Progenitor cell of endocrine pancreas (in vitro differentiated cells): ENCODE measurements around the gene DOK7. TPM values are rescaled to one million over a fixed set of nuclear protein-coding genes. Genes with fewer than 3 reads are reported as not detected.

Experiments
- DNase-seq: peaks from one replicate; pipeline ENCODE4 v3.0.0; 2021; ENCODE audit warnings: low spot score; ENCODE audit not compliant: unreplicated experiment
- H3K27ac Mint-ChIP-seq: 2 replicates; pipeline ENCODE4 v1.8.0; 2021; ENCODE audit warnings: mild to moderate bottlenecking, moderate library complexity, mixed read lengths
- H3K27me3 Mint-ChIP-seq: 2 replicates; pipeline ENCODE4 v1.8.0; 2021; ENCODE audit warnings: mixed read lengths
- H3K36me3 Mint-ChIP-seq: 2 replicates; pipeline ENCODE4 v1.8.0; 2022; ENCODE audit warnings: mixed read lengths; ENCODE audit not compliant: insufficient read depth
- H3K4me1 Mint-ChIP-seq: 2 replicates; pipeline ENCODE4 v1.8.0; 2021; ENCODE audit warnings: low read depth, mixed read lengths
- H3K4me3 Mint-ChIP-seq: 2 replicates; pipeline ENCODE4 v1.8.0; 2021; ENCODE audit warnings: low read depth, mild to moderate bottlenecking, moderate library complexity, mixed read lengths
- H3K9me3 Mint-ChIP-seq: 2 replicates; pipeline ENCODE4 v1.8.0; 2021; ENCODE audit warnings: low read depth, mixed read lengths
- CTCF ChIP-seq: fragments of 200-600 bp; sonication (generic); IDR thresholded peaks from one replicate; pipeline ENCODE4 v1.5.0; 2021; ENCODE audit warnings: antibody characterized with exemption, mild to moderate bottlenecking; ENCODE audit not compliant: unreplicated experiment
- total RNA-seq: library from RNA; stranded (reverse); gene quantifications from 2 replicates; pipeline ENCODE4 v1.2.1, GENCODE V29; 2021

The DOK7 gene
- total RNA-seq, 1 donor from 2014 or later: not detected

- TF ChIP-seq CTCF: no peak
- Mint-ChIP-seq H3K9me3 (no peaks in the 10 kb centered on the region), H3K27me3 (peaks cover 9% of the 10 kb centered on the region), H3K36me3 (peaks cover 2% of the 10 kb centered on the region), H3K4me1 (peaks cover 15% of the 10 kb centered on the region), H3K27ac (no peak overlapping the region), H3K4me3 (no peak overlapping the region)
- no peak for DNase-seq
Measured at GRCh38 chr4:3529363-3529762, 66.3 kb downstream of the DOK7 start.

- Mint-ChIP-seq H3K36me3 (peaks cover 2% of the 10 kb centered on the region), H3K4me1 (peaks cover 15% of the 10 kb centered on the region), H3K27ac (no peak overlapping the region), H3K27me3 (peaks cover 14% of the 10 kb centered on the region), H3K9me3 (peaks cover under 1% of the 10 kb centered on the region), H3K4me3 (peak overlapping the region; percentile 44)
- no peak for TF ChIP-seq CTCF
- no peak for DNase-seq
Measured at GRCh38 chr4:3530051-3530450, 66.9 kb downstream of the DOK7 start.

GRCh38 chr4:3530663-3531254, 67.7 kb downstream of the DOK7 start:
- Mint-ChIP-seq H3K27ac (peak overlapping the region; percentile 19), H3K27me3 (peaks cover 19% of the 10 kb centered on the region), H3K4me3 (peak overlapping the region; percentile 100), H3K9me3 (peaks cover 5% of the 10 kb centered on the region), H3K36me3 (peaks cover 5% of the 10 kb centered on the region), H3K4me1 (peaks cover 15% of the 10 kb centered on the region)
- TF ChIP-seq CTCF: no peak
- no peak for DNase-seq

GRCh38 chr4:3531318-3531878, 68.3 kb downstream of the DOK7 start:
- Mint-ChIP-seq H3K27me3 (peaks cover 19% of the 10 kb centered on the region), H3K36me3 (peaks cover 5% of the 10 kb centered on the region), H3K9me3 (peaks cover 5% of the 10 kb centered on the region), H3K27ac (peak overlapping the region; percentile 80), H3K4me1 (peaks cover 15% of the 10 kb centered on the region), H3K4me3 (peak overlapping the region; percentile 100)
- DNase-seq: no peak
- no peak for TF ChIP-seq CTCF

GRCh38 chr4:3531879-3532750, 69.0 kb downstream of the DOK7 start, which contains the start of gene LRPAP1:
TSS of gene LRPAP1 (minus strand) at chr4:3532422. CDS start at chr4:3532412, 10 bp downstream.
- Mint-ChIP-seq H3K4me3 (peak within 1 kb of the TSS; percentile 100), H3K9me3 (peaks cover 5% of the 10 kb centered on the region), H3K27me3 (peaks cover 19% of the 10 kb centered on the region), H3K36me3 (peaks cover 5% of the 10 kb centered on the region), H3K4me1 (peaks cover 15% of the 10 kb centered on the region), H3K27ac (peak within 1 kb of the TSS; percentile 99)
- DNase-seq: peak; percentile 95
- TF ChIP-seq CTCF: no peak
